Activated naive CD8-positive, alpha-beta T cell treated with anti-CD3 and anti-CD28 coated beads for 36 hours (primary cell): ENCODE results near the gene ADGRF1. TPM values are rescaled to one million over a fixed set of nuclear protein-coding genes. Genes with fewer than 3 reads are reported as not detected.

Source experiments
- DNase-seq: peaks from one replicate; pipeline ENCODE4 v3.0.0; 2021
- H3K27ac Mint-ChIP-seq: one replicate; pipeline ENCODE4 v1.8.0; 2022; ENCODE audit warnings: mild to moderate bottlenecking, moderate library complexity, mixed read lengths
- H3K27me3 Mint-ChIP-seq: one replicate; pipeline ENCODE4 v1.8.0; 2022; ENCODE audit warnings: mild to moderate bottlenecking, mixed read lengths
- H3K36me3 Mint-ChIP-seq: one replicate; pipeline ENCODE4 v1.8.0; 2021; ENCODE audit warnings: mild to moderate bottlenecking, mixed read lengths
- H3K4me1 Mint-ChIP-seq: one replicate; pipeline ENCODE4 v1.8.0; 2021; ENCODE audit warnings: mixed read lengths
- H3K4me3 Mint-ChIP-seq: one replicate; pipeline ENCODE4 v1.8.0; 2022; ENCODE audit warnings: mild to moderate bottlenecking, moderate library complexity, mixed read lengths
- H3K9me3 Mint-ChIP-seq: one replicate; pipeline ENCODE4 v1.8.0; 2022; ENCODE audit warnings: mixed read lengths
- total RNA-seq, 2 experiments: library from RNA; stranded (reverse); gene quantifications; one replicate each; pipeline ENCODE4 v1.2.3, GENCODE V29; 2021

The ADGRF1 gene
- total RNA-seq, 2 experiments from 2014 or later: not detected

GRCh38 chr6:46989398-46989797 is 52.7 kb downstream of the ADGRF1 start:
- Mint-ChIP-seq H3K36me3 (no peaks in the 10 kb centered on the region), H3K27me3 (peaks cover 16% of the 10 kb centered on the region), H3K9me3 (no peaks in the 10 kb centered on the region), H3K4me3 (no peak overlapping the region), H3K4me1 (no peaks in the 10 kb centered on the region), H3K27ac (no peak overlapping the region)
- DNase-seq: no peak

- Mint-ChIP-seq H3K27ac (no peak overlapping the region), H3K9me3 (no peaks in the 10 kb centered on the region)
Measured at GRCh38 chr6:46985943-46986342, 56.2 kb downstream of the ADGRF1 start.

GRCh38 chr6:46983007-46983411 is 59.1 kb downstream of the ADGRF1 start:
- H3K9me3 Mint-ChIP-seq: no peaks in the 10 kb centered on the region
- no peak overlapping the region for H3K4me3 Mint-ChIP-seq
- no peaks in the 10 kb centered on the region for H3K36me3 Mint-ChIP-seq
- H3K27ac Mint-ChIP-seq: no peak overlapping the region
- H3K27me3 Mint-ChIP-seq: peaks cover 3% of the 10 kb centered on the region
- DNase-seq: no peak
- H3K4me1 Mint-ChIP-seq: no peaks in the 10 kb centered on the region

More at GRCh38 chr6:46985943-46986342, 56.2 kb downstream of the ADGRF1 start:
- no peak for DNase-seq
- Mint-ChIP-seq H3K4me1 (no peaks in the 10 kb centered on the region), H3K4me3 (no peak overlapping the region), H3K36me3 (no peaks in the 10 kb centered on the region), H3K27me3 (peaks cover 9% of the 10 kb centered on the region)

DNA sequence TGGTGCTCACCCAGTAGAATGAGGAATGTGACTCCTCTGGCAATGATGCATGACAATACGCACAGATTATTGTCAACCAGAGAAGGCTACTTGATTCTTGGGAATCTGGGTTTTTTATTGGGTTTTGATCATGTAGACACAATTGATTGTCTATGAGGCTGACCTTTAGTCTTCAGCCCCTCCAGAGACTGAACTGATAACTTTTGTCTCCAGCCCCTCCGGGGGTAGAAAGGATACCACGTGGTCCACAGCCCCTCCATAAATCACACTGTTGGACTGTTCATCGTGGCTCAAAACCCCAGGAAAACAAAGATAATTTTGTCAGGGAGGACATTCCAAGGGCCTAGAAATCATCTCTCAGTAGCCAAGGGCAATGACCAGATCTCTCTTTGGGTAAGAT is 62.9 kb downstream of the ADGRF1 start:
- Mint-ChIP-seq H3K27ac (no peak overlapping the region), H3K4me3 (no peak overlapping the region), H3K4me1 (no peaks in the 10 kb centered on the region), H3K9me3 (no peaks in the 10 kb centered on the region), H3K36me3 (no peaks in the 10 kb centered on the region), H3K27me3 (no peaks in the 10 kb centered on the region)
- no peak for DNase-seq

DNA sequence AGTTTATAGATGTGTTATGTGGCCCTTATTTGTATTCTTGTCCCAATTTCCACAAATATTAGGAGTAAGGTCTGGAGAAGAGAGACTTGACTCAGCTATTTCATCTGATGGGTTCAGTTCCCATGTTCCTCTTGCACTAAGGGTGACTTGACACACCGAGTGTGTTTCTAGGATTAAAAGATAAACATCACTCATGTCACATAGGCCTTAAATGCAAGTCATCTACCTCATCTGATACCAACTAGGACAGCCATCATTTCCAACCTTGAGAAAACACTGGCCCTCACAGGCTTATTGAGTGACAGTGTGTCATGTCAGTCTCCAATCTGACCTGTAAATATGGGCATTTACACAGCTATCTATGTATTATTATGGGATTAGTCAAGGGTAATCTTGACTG is 67.3 kb downstream of the ADGRF1 start:
- Mint-ChIP-seq H3K4me1 (peaks cover 1% of the 10 kb centered on the region), H3K27ac (no peak overlapping the region)

DNA sequence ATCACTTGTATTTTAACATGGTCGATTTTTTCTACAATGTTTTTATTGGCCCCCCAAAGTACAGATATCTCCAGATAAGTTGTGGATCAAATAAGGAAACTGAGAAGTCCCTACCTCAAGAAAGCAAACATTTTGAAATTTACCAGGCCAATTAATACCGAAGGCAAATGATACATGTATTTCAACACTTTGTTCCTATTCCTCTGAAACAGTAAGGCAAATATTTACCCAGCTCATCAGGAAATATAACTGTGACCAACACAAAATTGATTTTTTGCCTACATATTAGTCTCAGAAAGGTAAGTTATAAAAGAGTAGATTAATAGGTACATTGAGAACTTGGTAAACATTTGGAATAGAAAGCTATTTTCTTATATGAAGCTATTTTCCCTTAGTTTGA is 69.1 kb downstream of the ADGRF1 start:
- no peak for DNase-seq
- H3K27ac Mint-ChIP-seq: no peak overlapping the region
- no peaks in the 10 kb centered on the region for H3K36me3 Mint-ChIP-seq
- H3K4me1 Mint-ChIP-seq: peaks cover 1% of the 10 kb centered on the region
- H3K9me3 Mint-ChIP-seq: no peaks in the 10 kb centered on the region
- no peak overlapping the region for H3K4me3 Mint-ChIP-seq
- H3K27me3 Mint-ChIP-seq: no peaks in the 10 kb centered on the region

More for the DNA sequence above, 67.3 kb downstream of the ADGRF1 start:
- H3K27me3 Mint-ChIP-seq: no peaks in the 10 kb centered on the region
- H3K4me3 Mint-ChIP-seq: no peak overlapping the region
- no peaks in the 10 kb centered on the region for H3K9me3 Mint-ChIP-seq
- H3K36me3 Mint-ChIP-seq: no peaks in the 10 kb centered on the region
- DNase-seq: no peak

DNA sequence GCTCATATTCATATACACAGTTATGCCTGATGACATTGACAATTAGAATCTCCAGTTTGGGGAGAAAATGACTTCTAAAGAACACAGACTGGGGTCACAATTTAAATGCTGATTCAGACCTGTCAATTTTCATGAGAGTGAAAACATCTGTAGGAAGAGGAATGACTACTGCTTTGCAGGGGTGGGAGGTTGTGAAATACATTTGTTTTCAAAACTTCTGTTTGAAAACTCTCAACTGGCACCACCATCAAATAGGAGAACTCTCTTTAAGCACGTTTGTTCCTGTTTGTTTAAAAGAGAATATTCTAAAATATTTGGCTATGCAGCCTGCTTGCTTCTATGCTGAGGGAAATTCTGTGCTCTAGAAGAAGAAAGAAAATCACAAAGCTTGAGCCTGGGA is 69.6 kb downstream of the ADGRF1 start:
- Mint-ChIP-seq H3K27me3 (no peaks in the 10 kb centered on the region), H3K4me1 (peaks cover 1% of the 10 kb centered on the region), H3K27ac (no peak overlapping the region), H3K4me3 (no peak overlapping the region), H3K36me3 (no peaks in the 10 kb centered on the region), H3K9me3 (no peaks in the 10 kb centered on the region)
- no peak for DNase-seq

- H3K27me3 Mint-ChIP-seq: no peaks in the 10 kb centered on the region
- H3K36me3 Mint-ChIP-seq: no peaks in the 10 kb centered on the region
- H3K9me3 Mint-ChIP-seq: no peaks in the 10 kb centered on the region
- no peak overlapping the region for H3K4me3 Mint-ChIP-seq
- H3K27ac Mint-ChIP-seq: no peak overlapping the region
- DNase-seq: no peak
- peaks cover 1% of the 10 kb centered on the region for H3K4me1 Mint-ChIP-seq
Measured at GRCh38 chr6:46969206-46969605, 72.9 kb downstream of the ADGRF1 start.

- DNase-seq: no peak
- Mint-ChIP-seq H3K9me3 (no peaks in the 10 kb centered on the region), H3K27me3 (no peaks in the 10 kb centered on the region), H3K36me3 (no peaks in the 10 kb centered on the region), H3K4me1 (peaks cover 1% of the 10 kb centered on the region), H3K4me3 (no peak overlapping the region), H3K27ac (no peak overlapping the region)
Measured at GRCh38 chr6:46967826-46968349, 74.2 kb downstream of the ADGRF1 start.

DNA sequence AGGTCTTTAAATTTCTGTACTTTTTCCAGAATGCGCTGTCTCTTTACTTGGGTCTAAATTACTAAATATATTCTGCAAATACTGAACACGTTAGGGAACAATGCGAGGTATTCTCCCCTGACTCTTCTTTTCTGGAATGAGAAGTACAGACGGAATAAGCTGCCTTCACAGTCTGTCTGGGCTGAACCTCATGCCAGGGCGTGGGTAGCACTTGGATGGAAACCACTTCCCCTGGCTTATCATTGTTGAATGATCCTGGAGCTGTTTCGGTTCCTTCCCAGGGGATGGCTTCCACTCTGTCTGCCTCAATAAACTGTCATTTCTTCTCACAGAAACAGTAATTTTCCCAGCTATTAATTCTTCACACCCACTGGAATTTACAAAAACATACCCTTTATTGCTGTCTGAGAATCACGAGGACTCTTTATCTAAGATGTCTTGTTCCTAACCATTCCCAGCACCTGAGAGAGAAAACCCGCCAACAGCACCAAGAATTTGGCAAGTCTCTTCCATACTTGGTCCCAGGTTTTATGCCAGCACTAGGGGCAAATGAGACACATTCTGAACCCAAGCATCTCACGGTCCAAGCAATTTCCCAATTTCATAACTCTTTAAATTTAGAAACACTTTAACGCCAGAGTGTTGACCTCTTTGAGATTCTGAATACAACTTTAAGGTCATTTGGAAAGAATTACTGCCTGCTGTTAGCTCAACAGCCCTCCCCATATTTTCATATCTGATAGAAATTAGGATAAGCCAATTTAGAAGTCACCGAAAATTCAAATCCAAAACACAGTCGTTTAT is 77.2 kb downstream of the ADGRF1 start:
- Mint-ChIP-seq H3K36me3 (no peaks in the 10 kb centered on the region), H3K27ac (no peak overlapping the region), H3K4me3 (no peak overlapping the region), H3K4me1 (no peaks in the 10 kb centered on the region), H3K9me3 (no peaks in the 10 kb centered on the region), H3K27me3 (no peaks in the 10 kb centered on the region)
- DNase-seq: no peak

DNA sequence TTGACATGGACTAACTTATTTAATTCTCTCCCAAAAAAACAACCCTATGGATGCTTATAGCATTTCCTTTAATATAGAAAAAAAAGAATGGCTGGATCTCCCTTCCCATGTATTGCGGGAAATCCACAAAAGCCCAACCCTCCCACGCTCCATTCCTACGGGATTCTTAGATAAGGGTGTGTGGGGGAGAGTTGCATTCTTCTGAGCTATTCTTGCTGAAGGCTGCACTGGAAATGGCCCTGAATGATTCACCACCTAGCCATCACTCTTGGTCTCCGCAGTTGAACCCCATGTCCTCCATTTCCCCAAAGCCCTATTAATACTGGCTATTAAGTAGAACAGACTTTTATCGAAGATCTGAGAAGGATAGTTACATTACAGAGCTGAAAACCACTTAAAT is 78.5 kb downstream of the ADGRF1 start:
- Mint-ChIP-seq H3K27me3 (peaks cover 7% of the 10 kb centered on the region), H3K4me1 (no peaks in the 10 kb centered on the region), H3K27ac (no peak overlapping the region), H3K9me3 (no peaks in the 10 kb centered on the region), H3K4me3 (no peak overlapping the region), H3K36me3 (no peaks in the 10 kb centered on the region)
- no peak for DNase-seq

DNA sequence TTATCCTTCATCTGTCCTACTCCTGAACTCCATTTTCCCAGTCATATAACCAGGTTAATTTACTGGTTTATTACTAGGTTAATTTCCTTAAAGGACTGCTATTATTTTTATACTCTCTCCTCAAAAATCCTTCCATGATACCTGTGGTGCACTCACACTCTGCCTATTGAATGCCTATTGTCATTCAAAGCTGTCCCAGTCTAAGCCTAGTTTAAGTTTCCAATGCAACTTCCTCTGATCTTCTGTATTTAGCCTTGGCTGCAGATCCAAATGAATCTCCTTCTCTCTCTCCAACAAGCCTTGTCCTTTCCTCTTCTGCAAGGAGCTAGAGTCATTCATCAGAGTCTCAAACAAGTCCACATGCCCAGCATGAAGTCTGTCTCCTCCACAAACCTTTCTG is 79.1 kb downstream of the ADGRF1 start:
- H3K9me3 Mint-ChIP-seq: no peaks in the 10 kb centered on the region
- H3K27me3 Mint-ChIP-seq: peaks cover 7% of the 10 kb centered on the region
- H3K36me3 Mint-ChIP-seq: no peaks in the 10 kb centered on the region
- H3K27ac Mint-ChIP-seq: no peak overlapping the region
- DNase-seq: no peak
- H3K4me3 Mint-ChIP-seq: no peak overlapping the region
- no peaks in the 10 kb centered on the region for H3K4me1 Mint-ChIP-seq

DNA sequence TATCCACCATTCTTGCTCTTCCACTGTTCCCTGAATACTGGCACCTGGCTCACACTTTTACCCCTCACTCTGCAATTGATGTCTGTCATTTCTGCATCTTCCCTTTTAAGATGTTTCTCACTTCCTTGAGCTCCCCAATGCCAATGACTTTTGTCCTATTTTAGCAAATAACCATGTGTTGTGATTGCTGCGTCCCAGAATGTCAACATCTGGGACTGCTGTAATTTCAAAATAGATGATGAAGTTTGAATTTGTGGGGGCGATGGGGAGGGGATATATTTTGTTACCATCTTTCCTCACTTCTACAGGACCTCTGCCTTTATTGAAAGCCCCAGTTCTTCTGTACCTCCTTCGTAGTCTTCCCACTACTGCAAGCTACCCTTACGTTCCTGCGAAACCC is 80.4 kb downstream of the ADGRF1 start:
- DNase-seq: no peak
- H3K4me1 Mint-ChIP-seq: no peaks in the 10 kb centered on the region
- H3K27me3 Mint-ChIP-seq: peaks cover 9% of the 10 kb centered on the region
- no peak overlapping the region for H3K27ac Mint-ChIP-seq
- no peaks in the 10 kb centered on the region for H3K36me3 Mint-ChIP-seq
- no peak overlapping the region for H3K4me3 Mint-ChIP-seq
- H3K9me3 Mint-ChIP-seq: no peaks in the 10 kb centered on the region

- Mint-ChIP-seq H3K4me3 (no peak overlapping the region), H3K4me1 (no peaks in the 10 kb centered on the region), H3K27ac (no peak overlapping the region)
Measured at GRCh38 chr6:46961232-46961631, 80.9 kb downstream of the ADGRF1 start.

DNA sequence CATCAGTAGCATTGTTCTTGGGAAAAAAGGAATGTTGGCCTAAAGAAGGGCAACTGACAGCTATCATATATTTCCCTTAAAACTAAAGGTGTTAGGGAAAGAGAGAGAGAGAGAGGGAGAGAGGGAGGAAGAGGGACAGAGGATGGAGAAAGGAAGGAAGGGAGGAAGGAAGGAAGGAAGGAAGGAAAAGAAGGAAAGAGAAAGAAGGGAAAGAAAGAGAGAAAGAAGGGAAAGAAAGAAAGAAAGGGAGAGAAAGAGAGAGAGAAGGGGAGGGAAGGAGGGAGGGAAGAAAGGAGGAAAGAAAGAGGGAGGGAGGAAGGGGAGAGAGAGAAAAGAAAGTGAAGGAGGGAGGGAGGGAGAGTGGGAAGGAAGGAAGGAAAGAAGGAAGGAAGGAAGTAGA is 82.7 kb downstream of the ADGRF1 start:
- Mint-ChIP-seq H3K4me3 (no peak overlapping the region), H3K27ac (no peak overlapping the region), H3K27me3 (peaks cover 10% of the 10 kb centered on the region), H3K4me1 (no peaks in the 10 kb centered on the region), H3K9me3 (no peaks in the 10 kb centered on the region), H3K36me3 (no peaks in the 10 kb centered on the region)
- DNase-seq: no peak

More at GRCh38 chr6:46961232-46961631, 80.9 kb downstream of the ADGRF1 start:
- H3K36me3 Mint-ChIP-seq: no peaks in the 10 kb centered on the region
- peaks cover 10% of the 10 kb centered on the region for H3K27me3 Mint-ChIP-seq
- no peaks in the 10 kb centered on the region for H3K9me3 Mint-ChIP-seq
- no peak for DNase-seq

- H3K4me3 Mint-ChIP-seq: no peak overlapping the region
- H3K36me3 Mint-ChIP-seq: no peaks in the 10 kb centered on the region
Measured at GRCh38 chr6:46956409-46956808, 85.7 kb downstream of the ADGRF1 start.

More at GRCh38 chr6:46956409-46956808, 85.7 kb downstream of the ADGRF1 start:
- Mint-ChIP-seq H3K27me3 (peaks cover 15% of the 10 kb centered on the region), H3K9me3 (no peaks in the 10 kb centered on the region), H3K4me1 (no peaks in the 10 kb centered on the region), H3K27ac (no peak overlapping the region)
- no peak for DNase-seq
